A549 (cell line): ENCODE results near the gene PITPNC1. TPM values are rescaled to one million over a fixed set of nuclear protein-coding genes. Genes with fewer than 3 reads are reported as not detected.

Experiments
- ATAC-seq, 2 experiments: fragments of 200-7000 bp in 1 of 2; fragments of >200 bp in 1 of 2; cut with Nextera tagmentation in 1 of 2; cut with Tn5 transposase in 1 of 2; 3 replicates each; pipeline versions ENCODE4 v1.8.0 to v1.9.1; 2018 to 2020; ENCODE audit warnings: mild to moderate bottlenecking in 1 of 2, moderate library complexity in 1 of 2
- CTCF ChIA-PET: fragments of 300-600 bp; sonication (Branson Sonifier 250); formaldehyde crosslinking; extraction: SDS; loops from one replicate; lab custom pipeline; 2021; ENCODE audit warnings: antibody characterized with exemption, inconsistent platforms; lab: Yijun Ruan, JAX
- POLR2A ChIA-PET: fragments of 350-600 bp; formaldehyde crosslinking; extraction: SDS; loops from one replicate; lab custom pipeline; 2021; ENCODE audit warnings: antibody characterized with exemption, inconsistent platforms; lab: Yijun Ruan, JAX
- DNase-seq, 2 experiments: peaks; one replicate each; pipeline versions ENCODE4 v3.0.0 to v3.0.0-alpha.2; 2011 to 2016; ENCODE audit warnings: low read depth in 1 of 2, low spot score in 1 of 2
- FAIRE-seq: peaks from 2 replicates; lab custom pipeline; 2011; peaks lifted over from hg19 to GRCh38; lab: Jason Lieb, UNC
- H3K27ac ChIP-seq, 2 experiments: fragments of >200 bp; sonication (Bioruptor Twin); formaldehyde crosslinking; 3 replicates each; pipeline ENCODE4 v1.5.1; 2016 to 2017
- H3K4me1 ChIP-seq: fragments of >200 bp; sonication (Bioruptor Twin); formaldehyde crosslinking; 3 replicates; pipeline ENCODE4 v1.6.1; 2016
- H3K4me2 ChIP-seq: fragments of >200 bp; sonication (Bioruptor Twin); formaldehyde crosslinking; 3 replicates; pipeline ENCODE4 v1.6.1; 2016
- H3K4me3 ChIP-seq: fragments of >200 bp; sonication (Bioruptor Twin); formaldehyde crosslinking; 3 replicates; pipeline ENCODE4 v1.5.1; 2016
- H3K9me3 ChIP-seq: fragments of >200 bp; sonication (Bioruptor Twin); formaldehyde crosslinking; 3 replicates; pipeline ENCODE4 v1.6.1; 2016
- CBX2 ChIP-seq: fragments of 200-600 bp; sonication (generic); IDR thresholded peaks from 2 replicates; pipeline ENCODE4 v1.6.1; 2016; ENCODE audit warnings: low read depth, mild to moderate bottlenecking, borderline replicate concordance
- CEBPB ChIP-seq, 2 experiments: fragments of >200 bp in 1 of 2; sonication (Bioruptor Twin) in 1 of 2; formaldehyde crosslinking in 1 of 2; IDR thresholded peaks; 2 replicates each; pipeline ENCODE4 v1.6.1; 2012 to 2016
- CHD4 ChIP-seq: fragments of 200-600 bp; sonication (generic); IDR thresholded peaks from 2 replicates; pipeline ENCODE4 v1.6.1; 2016; ENCODE audit warnings: antibody characterized with exemption, mild to moderate bottlenecking, borderline replicate concordance
- E2F6 ChIP-seq: IDR thresholded peaks from 2 replicates; pipeline ENCODE4 v1.6.1; 2012; ENCODE audit warnings: low read depth, borderline replicate concordance
- ELK1 ChIP-seq: fragments of 150-350 bp; IDR thresholded peaks from 2 replicates; pipeline ENCODE4 v1.6.1; 2014; ENCODE audit warnings: low read depth, mild to moderate bottlenecking, low read length
- EP300 ChIP-seq, 2 experiments: fragments of >200 bp; sonication (Bioruptor Twin); formaldehyde crosslinking; IDR thresholded peaks; 2 replicates in 1 of 2; 3 replicates in 1 of 2; pipeline ENCODE4 v1.6.1; 2016 to 2017
- ESRRA ChIP-seq: fragments of 150-350 bp; IDR thresholded peaks from 2 replicates; pipeline ENCODE4 v1.6.1; 2014; ENCODE audit warnings: mild to moderate bottlenecking, low read length, borderline replicate concordance
- FOSB ChIP-seq: fragments of 250-450 bp; sonication (Bioruptor Pico); IDR thresholded peaks from 2 replicates; pipeline ENCODE4 v1.5.0; 2020; ENCODE audit warnings: mild to moderate bottlenecking, moderate library complexity
- FOSL2 ChIP-seq, 2 experiments: fragments of 450-650 bp in 1 of 2; fragments of >200 bp in 1 of 2; sonication (Bioruptor Twin) in 1 of 2; formaldehyde crosslinking; IDR thresholded peaks; 2 replicates each; pipeline versions ENCODE4 v1.5.0 to v1.6.1; 2016 to 2020; ENCODE audit warnings: mild to moderate bottlenecking in 1 of 2, moderate library complexity in 1 of 2
- FOXS1 ChIP-seq: fragments of 250-450 bp; sonication (Bioruptor Pico); IDR thresholded peaks from 2 replicates; pipeline ENCODE4 v1.5.0; 2020; ENCODE audit warnings: mild to moderate bottlenecking, moderate library complexity
- HMGXB4 ChIP-seq: fragments of 250-450 bp; sonication (Bioruptor Pico); IDR thresholded peaks from 2 replicates; pipeline ENCODE4 v1.5.0; 2021; ENCODE audit warnings: mild to moderate bottlenecking, moderate library complexity, borderline replicate concordance
- JUN ChIP-seq, 2 experiments: fragments of >200 bp; sonication (Bioruptor Twin); formaldehyde crosslinking; IDR thresholded peaks; 2 replicates in 1 of 2; 3 replicates in 1 of 2; pipeline ENCODE4 v1.6.1; 2016 to 2017
- MAX ChIP-seq: IDR thresholded peaks from 2 replicates; pipeline ENCODE4 v1.6.1; 2012
- NPAS2 ChIP-seq: fragments of 250-450 bp; sonication (Bioruptor Pico); IDR thresholded peaks from 2 replicates; pipeline ENCODE4 v1.8.0; 2022; ENCODE audit warnings: mild to moderate bottlenecking, moderate library complexity, borderline replicate concordance
- PBX3 ChIP-seq: IDR thresholded peaks from 2 replicates; pipeline ENCODE4 v1.6.1; 2012
- PHF8 ChIP-seq: fragments of 200-600 bp; sonication (generic); IDR thresholded peaks from 2 replicates; pipeline ENCODE4 v1.6.1; 2016; ENCODE audit warnings: low read depth, mild to moderate bottlenecking, antibody characterized with exemption, moderate library complexity, borderline replicate concordance
- POLR2AphosphoS2 ChIP-seq: conservative IDR thresholded peaks from 2 replicates; pipeline ENCODE4 v1.6.1; 2012; ENCODE audit warnings: low read length, improper control_type of control experiment, inconsistent platforms
- RARB ChIP-seq: fragments of 250-450 bp; sonication (Bioruptor Pico); IDR thresholded peaks from 2 replicates; pipeline ENCODE4 v1.8.0; 2021; ENCODE audit warnings: mild to moderate bottlenecking, moderate library complexity
- REST ChIP-seq: fragments of 200-600 bp; sonication (generic); IDR thresholded peaks from 2 replicates; pipeline ENCODE4 v1.6.1; 2016; ENCODE audit warnings: antibody characterized with exemption, mild to moderate bottlenecking, moderate library complexity
- RNF2 ChIP-seq: fragments of 200-600 bp; sonication (generic); IDR thresholded peaks from 2 replicates; pipeline ENCODE4 v1.6.1; 2016; ENCODE audit warnings: low read depth, mild to moderate bottlenecking, antibody characterized with exemption, moderate library complexity, borderline replicate concordance
- SMC3 ChIP-seq: fragments of >200 bp; sonication (Bioruptor Twin); formaldehyde crosslinking; IDR thresholded peaks from 3 replicates; pipeline ENCODE4 v1.6.1; 2018; ENCODE audit warnings: inconsistent platforms
- TFCP2L1 ChIP-seq: fragments of 250-450 bp; sonication (Bioruptor Pico); IDR thresholded peaks from 2 replicates; pipeline ENCODE4 v1.5.0; 2021; ENCODE audit warnings: mild to moderate bottlenecking
- ZNF302 ChIP-seq: fragments of 250-450 bp; sonication (Bioruptor Pico); IDR thresholded peaks from 2 replicates; pipeline ENCODE4 v1.9.0; 2021; ENCODE audit warnings: inconsistent platforms, mild to moderate bottlenecking, moderate library complexity
- WGBS: methylation state at CpG from one replicate; pipeline ENCODE4 v1.1.6; 2017; ENCODE audit errors: missing lambda C conversion rate; 5-methylcytosine and 5-hydroxymethylcytosine counted together
- polyA plus RNA-seq, 4 experiments: library from polyadenylated mRNA; depleted of rRNA in 3 of 4; stranded (reverse); fragments of >200 nt; fragmentation: RNase III in 1 of 4; extraction: RNeasy Plus Mini Kit Qiagen cat#74134 plus additional on column Dnase treatment in 1 of 4; gene quantifications; 2 replicates in 3 of 4; 3 replicates in 1 of 4; pipeline ENCODE4 v1.2.3, GENCODE V29; 2011 to 2017

The PITPNC1 gene
- polyA plus RNA-seq, 2 of the 4 experiments (the other 2 are of a cell fraction), result 3.7 to 11.2 TPM

GRCh38 chr17:67676305-67676704, 299.2 kb downstream of the PITPNC1 start:
- Histone ChIP-seq H3K9me3 (no peaks in the 10 kb centered on the region), H3K4me3 (no peak overlapping the region), H3K4me1 (no peaks in the 10 kb centered on the region), H3K27ac (no peak overlapping the region)
- ATAC-seq, result no peak
- 45% methylated on average over 4 of the region's 4 CpGs for WGBS
- CTCF ChIA-PET, result interaction anchor here (1.2 to 2.3 kb wide), 4 partner anchors 10 to 301 kb away, joined by 3 to 7 read pairs (median 4); no protein-coding TSS in a partner anchor
- TF ChIP-seq POLR2AphosphoS2, result no peak
- TF ChIP-seq PHF8, result no peak
- no peak for TF ChIP-seq RARB (CRISPR knock-in tag)
- no peak for TF ChIP-seq FOSB
- no peak for TF ChIP-seq MAX
- TF ChIP-seq CBX2, result no peak
- TF ChIP-seq TFCP2L1 (CRISPR knock-in tag), result no peak
- no peak for TF ChIP-seq NPAS2
- TF ChIP-seq REST, result no peak
- TF ChIP-seq EP300 (IDR thresholded peaks at IDR 0.05), result no peak
- TF ChIP-seq SMC3, result no peak
- no peak for TF ChIP-seq PBX3
- TF ChIP-seq ELK1, result no peak
- no peak for TF ChIP-seq JUN (IDR thresholded peaks at IDR 0.05)
- TF ChIP-seq, all 56 proteins: peak for 0
- no peak for FAIRE-seq
- no peak overlapping the region for H3K4me2 ChIP-seq
- POLR2A ChIA-PET, result no interaction called here
- no peak for DNase-seq

- 79% methylated on average over 2 of the region's 2 CpGs for WGBS
Observed at GRCh38 chr17:67678414-67678813, 301.3 kb downstream of the PITPNC1 start.

GRCh38 chr17:67679225-67679624, 302.1 kb downstream of the PITPNC1 start:
- no peak for DNase-seq
- ATAC-seq, result 0 out of 6 replicates have a peak, but pooled peaks of 1 of the 2 experiments have one; percentile 30
- H3K9me3 ChIP-seq, result no peaks in the 10 kb centered on the region
- no peak overlapping the region for H3K4me2 ChIP-seq
- no peak overlapping the region for H3K27ac ChIP-seq
- H3K4me1 ChIP-seq, result no peaks in the 10 kb centered on the region
- CTCF ChIA-PET, result interaction anchor here (1.2 to 1.6 kb wide), 2 partner anchors 15 to 300 kb away, joined by 3 to 7 read pairs; no protein-coding TSS in a partner anchor
- POLR2A ChIA-PET, result no interaction called here
- WGBS, result 92% methylated on average over 2 of the region's 2 CpGs
- no peak for FAIRE-seq
- H3K4me3 ChIP-seq, result no peak overlapping the region
- no peak for TF ChIP-seq CHD4
- TF ChIP-seq ESRRA, result no peak
- no peak for TF ChIP-seq HMGXB4 (CRISPR knock-in tag)
- TF ChIP-seq FOXS1, result no peak
- TF ChIP-seq SMC3, result no peak
- no peak for TF ChIP-seq FOSL2 (IDR thresholded peaks at IDR 0.05)
- TF ChIP-seq FOSL2 (CRISPR knock-in tag; IDR thresholded peaks at IDR 0.05), result no peak
- TF ChIP-seq PHF8, result no peak
- no peak for TF ChIP-seq E2F6
- no peak for TF ChIP-seq MAX
- no peak for TF ChIP-seq RNF2
- no peak for TF ChIP-seq CEBPB (IDR thresholded peaks at IDR 0.05)

More at GRCh38 chr17:67678414-67678813, 301.3 kb downstream of the PITPNC1 start:
- CTCF ChIA-PET, result interaction anchor here (0.6 to 1.6 kb wide), 3 partner anchors 14 to 596 kb away, joined by 3 to 7 read pairs (median 3); no protein-coding TSS in a partner anchor
- Histone ChIP-seq H3K9me3 (no peaks in the 10 kb centered on the region), H3K4me2 (no peak overlapping the region), H3K4me3 (no peak overlapping the region), H3K27ac (no peak overlapping the region)
- ATAC-seq, result no peak
- POLR2A ChIA-PET, result no interaction called here
- no peak for DNase-seq
- FAIRE-seq, result no peak
- TF ChIP-seq ZNF302 (CRISPR knock-in tag) (no peak), MAX (no peak), POLR2AphosphoS2 (no peak)
- TF ChIP-seq, all 56 proteins: peak for 0
- H3K4me1 ChIP-seq, result no peaks in the 10 kb centered on the region
